GM21423 (cell line): Measurements from ENCODE around the gene CSNK2A1.
"Not testable (repeated sequence)": the region's sequence is repeated elsewhere in the genome, so short reads cannot be mapped to it uniquely, and the experiment has no call there.

Experiments used
- ATAC-seq: cut with Tn5 transposase; IDR thresholded peaks from one replicate; pipeline ENCODE4 v1.9.1; 2021; ENCODE audit warnings: mild to moderate bottlenecking, moderate library complexity; ENCODE audit not compliant: unreplicated experiment

CSNK2A1 gene

GRCh38 chr20:543369-544152, at the start of gene CSNK2A1:
Gene CSNK2A1 (minus strand): TSS chr20:543790. CDS start chr20:508551, 35,239 bp downstream.
- peak; percentile 92 for ATAC-seq

GRCh38 chr20:592506-592905, 48.9 kb upstream of the CSNK2A1 start:
- ATAC-seq = no peak

GRCh38 chr20:591941-592340, 48.4 kb upstream of the CSNK2A1 start:
- ATAC-seq = no peak

GRCh38 chr20:588932-589672, 45.5 kb upstream of the CSNK2A1 start:
- ATAC-seq = no peak

- no peak for ATAC-seq
Measured at GRCh38 chr20:588476-588875, 44.9 kb upstream of the CSNK2A1 start.

GRCh38 chr20:584971-585301, 41.3 kb upstream of the CSNK2A1 start:
- no peak for ATAC-seq

GRCh38 chr20:584161-584970, 40.8 kb upstream of the CSNK2A1 start:
- ATAC-seq = no peak

GRCh38 chr20:582204-582603, 38.6 kb upstream of the CSNK2A1 start:
- no peak for ATAC-seq

GRCh38 chr20:578940-579690, 35.5 kb upstream of the CSNK2A1 start:
- not testable (repeated sequence) for ATAC-seq

- no peak for ATAC-seq
Measured at GRCh38 chr20:577167-577791, 33.7 kb upstream of the CSNK2A1 start.

GRCh38 chr20:576156-576555, 32.6 kb upstream of the CSNK2A1 start:
- no peak for ATAC-seq

- ATAC-seq = no peak
Measured at GRCh38 chr20:575230-575629, 31.6 kb upstream of the CSNK2A1 start.

GRCh38 chr20:574297-574942, 30.8 kb upstream of the CSNK2A1 start:
- no peak for ATAC-seq

- no peak for ATAC-seq
Measured at GRCh38 chr20:573414-574296, 30.1 kb upstream of the CSNK2A1 start.

GRCh38 chr20:572727-573126, 29.1 kb upstream of the CSNK2A1 start:
- ATAC-seq = no peak

- no peak for ATAC-seq
Measured at GRCh38 chr20:571754-572441, 28.3 kb upstream of the CSNK2A1 start.

- no peak for ATAC-seq
Measured at GRCh38 chr20:568673-569415, 25.3 kb upstream of the CSNK2A1 start.
